ENCODE measurements around the gene CES4A. TPM values are rescaled to one million over a fixed set of nuclear protein-coding genes. Genes with fewer than 3 reads are reported as not detected.
"Not testable (repeated sequence)": the region's sequence is repeated elsewhere in the genome, so short reads cannot be mapped to it uniquely, and the experiment has no call there.

CES4A gene
- total RNA-seq, 2 donors from 2014 or later = 18.3 to 43.5 TPM

DNA sequence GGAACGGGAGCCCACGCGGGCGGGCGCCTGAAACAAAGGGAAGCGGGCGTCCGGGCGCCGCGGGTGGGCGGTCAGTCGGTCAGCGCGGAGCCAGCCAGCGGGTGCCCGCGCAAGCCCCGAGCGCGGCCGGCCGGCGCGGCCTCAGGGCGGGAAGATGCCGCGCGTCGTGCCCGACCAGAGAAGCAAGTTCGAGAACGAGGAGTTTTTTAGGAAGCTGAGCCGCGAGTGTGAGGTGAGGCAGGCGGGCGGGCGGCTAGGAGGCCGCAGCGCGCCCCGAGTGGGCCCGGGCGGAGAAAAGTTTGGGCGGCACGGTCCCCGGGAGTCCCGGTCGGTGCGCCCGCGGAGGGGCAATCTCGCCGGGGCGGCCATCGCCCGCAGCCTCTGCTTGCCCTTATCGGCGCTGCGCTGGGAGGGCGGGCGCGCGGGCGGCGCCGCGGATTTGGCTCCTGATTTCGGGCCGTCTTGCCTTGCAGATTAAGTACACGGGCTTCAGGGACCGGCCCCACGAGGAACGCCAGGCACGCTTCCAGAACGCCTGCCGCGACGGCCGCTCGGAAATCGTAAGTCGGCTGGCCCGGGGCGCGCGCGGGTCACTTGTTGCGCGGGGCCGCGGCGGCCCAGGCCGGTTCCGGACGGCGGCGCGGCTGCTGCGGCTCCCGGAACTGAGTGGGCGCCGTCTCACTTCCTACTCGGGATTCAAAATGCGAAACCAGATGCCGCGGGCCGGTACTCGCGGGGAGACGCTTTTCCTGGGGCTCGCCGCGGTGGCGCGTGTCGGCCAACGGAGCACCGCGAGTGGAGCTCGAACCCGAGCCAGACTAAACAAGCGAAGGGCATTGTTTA lies 41.1 kb downstream of the CES4A start:
- peaks cover 20% of the 10 kb centered on the region for H3K4me1 Mint-ChIP-seq
- H3K27me3 Mint-ChIP-seq = no peaks in the 10 kb centered on the region

GRCh38 chr16:67030221-67030962 lies 42.0 kb downstream of the CES4A start:
- peak overlapping the region; percentile 73 for H3K27ac Mint-ChIP-seq
- ATAC-seq (replicated peaks) = no peak
- H3K36me3 Mint-ChIP-seq (ENCODE audit: low read depth) = peaks cover 57% of the 10 kb centered on the region
- peaks cover 27% of the 10 kb centered on the region for H3K4me1 Mint-ChIP-seq
- H3K27me3 Mint-ChIP-seq = no peaks in the 10 kb centered on the region
- no peaks in the 10 kb centered on the region for H3K9me3 Mint-ChIP-seq
- H3K4me3 Mint-ChIP-seq = peak overlapping the region; percentile 88

More for the DNA sequence above, 41.1 kb downstream of the CES4A start:
- Mint-ChIP-seq H3K36me3 (ENCODE audit: low read depth) (peaks cover 48% of the 10 kb centered on the region), H3K27ac (peak overlapping the region; percentile 73), H3K9me3 (no peaks in the 10 kb centered on the region), H3K4me3 (peak overlapping the region; percentile 88)
- peak; percentile 37 for ATAC-seq (replicated peaks)

DNA sequence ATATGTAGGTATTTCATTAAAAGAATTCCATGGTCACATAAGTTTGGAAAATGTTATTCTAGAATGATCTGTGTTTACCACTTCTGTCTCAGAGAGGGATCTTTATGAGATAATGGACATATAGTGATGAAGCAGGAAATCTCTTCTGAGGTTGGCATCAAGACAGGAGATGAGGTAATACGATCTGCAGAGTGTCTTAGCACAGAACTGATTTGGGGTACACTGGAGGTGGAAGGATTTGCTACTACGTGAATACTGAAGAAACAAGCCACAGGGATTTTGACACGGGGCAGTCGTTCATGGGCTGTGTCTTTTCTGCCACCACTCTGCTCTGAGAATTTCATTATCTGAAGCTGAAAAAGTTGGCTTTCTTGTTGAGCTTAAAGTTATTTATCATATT lies 46.1 kb downstream of the CES4A start:
- no peaks in the 10 kb centered on the region for H3K9me3 Mint-ChIP-seq
- peak overlapping the region; percentile 39 for H3K27ac Mint-ChIP-seq
- no peaks in the 10 kb centered on the region for H3K27me3 Mint-ChIP-seq
- H3K4me3 Mint-ChIP-seq = peak overlapping the region; percentile 88
- no peak for ATAC-seq (replicated peaks)
- peaks cover 98% of the 10 kb centered on the region for H3K36me3 Mint-ChIP-seq (ENCODE audit: low read depth)
- peaks cover 38% of the 10 kb centered on the region for H3K4me1 Mint-ChIP-seq

DNA sequence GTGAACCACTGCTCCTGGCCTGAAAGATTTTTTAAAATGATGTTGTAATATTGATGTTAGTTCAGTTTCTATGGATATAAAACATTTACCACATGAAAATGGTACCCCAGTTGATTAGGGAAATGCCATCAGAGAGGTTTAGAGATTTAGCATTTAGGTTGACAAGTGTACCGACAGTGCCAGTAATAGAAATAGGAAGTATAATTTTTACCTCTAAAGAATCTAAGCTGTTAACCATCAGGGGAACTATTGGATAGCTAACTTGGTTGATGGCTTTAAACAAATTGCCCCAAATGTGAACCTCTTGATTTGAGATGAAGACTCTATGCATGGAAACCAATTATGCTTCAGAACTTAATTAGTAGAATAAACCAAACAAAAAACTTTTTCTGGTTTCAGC lies 47.0 kb downstream of the CES4A start:
- Mint-ChIP-seq H3K4me3 (peak overlapping the region; percentile 88), H3K27ac (peak overlapping the region; percentile 48), H3K27me3 (no peaks in the 10 kb centered on the region), H3K4me1 (peaks cover 40% of the 10 kb centered on the region), H3K36me3 (ENCODE audit: low read depth) (peaks cover 100% of the 10 kb centered on the region), H3K9me3 (no peaks in the 10 kb centered on the region)
- ATAC-seq (replicated peaks) = no peak

DNA sequence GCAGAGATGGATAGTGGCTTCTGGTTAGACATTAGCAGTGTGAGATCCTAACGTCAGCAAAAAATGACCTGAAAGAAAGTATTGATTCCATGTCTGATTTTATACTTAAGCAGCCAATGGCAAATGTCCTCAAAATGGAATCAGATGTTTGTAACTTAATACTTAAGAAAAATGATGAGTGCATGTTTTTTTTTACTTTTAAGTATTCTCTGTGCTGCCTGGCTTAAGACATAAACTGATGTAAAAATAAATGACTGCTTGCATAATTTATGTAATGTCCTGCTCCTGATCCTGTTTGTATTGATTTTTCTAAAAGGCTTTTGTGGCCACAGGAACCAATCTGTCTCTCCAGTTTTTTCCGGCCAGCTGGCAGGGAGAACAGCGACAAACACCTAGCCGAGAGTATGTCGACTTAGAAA lies 47.9 kb downstream of the CES4A start:
- peaks cover 100% of the 10 kb centered on the region for H3K36me3 Mint-ChIP-seq (ENCODE audit: low read depth)

DNA sequence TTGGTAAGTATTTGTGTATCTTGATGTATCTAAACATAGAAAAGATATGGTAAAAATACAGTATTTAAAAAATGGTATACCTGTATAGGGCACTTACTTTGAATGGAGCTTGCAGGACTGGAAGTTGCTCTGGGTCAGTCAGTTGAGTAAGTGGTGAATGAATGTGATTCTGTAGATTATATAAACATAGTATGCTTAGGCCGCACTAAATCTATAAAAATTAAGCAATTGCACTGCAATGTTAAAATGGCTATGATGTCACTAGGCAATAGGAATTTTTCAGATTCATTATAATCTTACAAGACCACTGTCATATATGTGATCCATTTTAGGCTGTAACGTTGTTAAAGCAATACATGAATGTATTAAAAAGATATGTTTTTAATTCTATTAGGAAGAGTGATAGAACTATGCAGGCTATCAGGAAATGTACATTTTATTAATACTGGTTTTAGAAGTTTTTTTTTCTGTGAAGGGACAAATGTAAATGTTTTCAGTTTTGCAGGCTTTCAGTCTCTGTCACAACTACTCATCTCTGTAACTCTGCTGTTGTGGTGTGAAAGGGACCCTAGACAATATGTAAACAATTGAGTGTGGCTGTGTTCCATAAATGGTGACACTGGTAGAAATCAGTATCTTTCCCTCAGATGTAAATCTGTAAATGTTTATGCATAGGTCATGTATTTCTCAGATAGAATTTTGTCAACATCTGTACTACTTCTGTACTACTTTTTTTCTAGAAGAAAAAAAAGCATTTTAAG lies 51.1 kb downstream of the CES4A start:
- Mint-ChIP-seq H3K9me3 (no peaks in the 10 kb centered on the region), H3K4me1 (peaks cover 41% of the 10 kb centered on the region), H3K36me3 (ENCODE audit: low read depth) (peaks cover 85% of the 10 kb centered on the region), H3K27me3 (no peaks in the 10 kb centered on the region), H3K27ac (peak overlapping the region; percentile 78), H3K4me3 (no peak overlapping the region)
- ATAC-seq (replicated peaks) = peak; percentile 81

More for the DNA sequence above, 47.9 kb downstream of the CES4A start:
- H3K27me3 Mint-ChIP-seq = no peaks in the 10 kb centered on the region
- H3K4me3 Mint-ChIP-seq = no peak overlapping the region
- no peaks in the 10 kb centered on the region for H3K9me3 Mint-ChIP-seq
- ATAC-seq (replicated peaks) = no peak
- H3K4me1 Mint-ChIP-seq = peaks cover 43% of the 10 kb centered on the region
- no peak overlapping the region for H3K27ac Mint-ChIP-seq

DNA sequence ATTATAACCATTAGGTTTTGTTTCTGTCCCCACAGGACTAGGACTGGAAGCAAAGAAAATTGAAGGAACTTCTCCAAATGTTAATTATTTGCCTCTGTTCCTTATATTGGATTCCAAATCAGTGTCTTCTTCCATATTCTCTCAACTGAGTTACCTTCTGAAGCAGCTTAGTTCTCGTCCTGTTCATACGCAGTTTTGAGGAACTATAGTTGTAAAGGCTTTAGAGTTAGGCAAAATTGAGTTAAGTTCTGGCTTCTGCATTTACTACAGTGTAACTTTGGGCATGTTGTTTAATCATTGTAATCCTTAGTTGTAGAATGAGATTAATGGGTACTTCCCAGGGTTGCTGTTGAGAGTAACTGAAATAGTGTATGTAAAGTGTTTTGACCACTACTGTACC lies 51.8 kb downstream of the CES4A start:
- Mint-ChIP-seq H3K9me3 (no peaks in the 10 kb centered on the region), H3K27me3 (no peaks in the 10 kb centered on the region), H3K4me3 (no peak overlapping the region), H3K4me1 (peaks cover 36% of the 10 kb centered on the region), H3K27ac (peak overlapping the region; percentile 78), H3K36me3 (ENCODE audit: low read depth) (peaks cover 78% of the 10 kb centered on the region)
- peak; percentile 36 for ATAC-seq (replicated peaks)

DNA sequence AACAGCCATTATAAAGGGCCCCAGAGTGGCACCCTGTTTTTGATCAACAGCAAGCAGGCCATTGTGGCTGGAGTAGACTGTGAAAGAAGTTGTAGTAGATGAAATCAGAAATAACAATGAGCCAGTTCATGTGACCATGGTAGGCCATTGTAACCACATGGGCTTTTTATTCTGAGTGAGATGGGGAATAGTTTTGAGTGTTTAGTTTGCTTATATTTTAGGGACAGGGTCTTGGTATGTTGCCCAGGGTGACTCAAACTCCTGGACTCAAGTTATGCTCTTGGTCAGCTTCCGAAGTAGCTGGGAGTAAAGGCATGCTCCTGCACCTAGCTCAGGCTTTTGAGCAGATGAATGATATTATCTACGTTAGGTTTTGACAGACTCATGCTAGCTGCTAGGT lies 52.5 kb downstream of the CES4A start:
- Mint-ChIP-seq H3K36me3 (ENCODE audit: low read depth) (peaks cover 77% of the 10 kb centered on the region), H3K27me3 (no peaks in the 10 kb centered on the region), H3K4me1 (peaks cover 32% of the 10 kb centered on the region), H3K4me3 (no peak overlapping the region), H3K9me3 (no peaks in the 10 kb centered on the region), H3K27ac (peak overlapping the region; percentile 78)
- peak; percentile 23 for ATAC-seq (replicated peaks)

DNA sequence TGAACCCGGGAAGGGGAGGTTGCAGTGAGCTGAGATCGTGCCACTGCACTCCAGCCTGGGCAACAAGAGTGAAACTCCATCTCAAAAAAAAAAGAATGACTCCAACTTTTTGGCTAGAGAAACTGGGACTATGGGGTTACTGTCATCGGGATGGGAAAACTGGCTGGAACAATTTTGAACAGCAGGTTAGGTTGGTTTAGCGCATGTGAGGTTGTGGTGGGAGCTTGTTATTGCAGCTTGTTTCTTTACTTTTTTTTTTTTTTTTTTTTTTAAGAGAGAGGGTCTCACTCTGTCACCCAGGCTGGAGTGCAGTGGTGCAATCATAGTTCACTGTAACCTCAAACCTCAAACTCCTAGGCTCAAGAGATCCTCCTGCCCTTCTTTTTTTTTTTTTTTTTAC lies 53.1 kb downstream of the CES4A start:
- H3K4me1 Mint-ChIP-seq = peaks cover 33% of the 10 kb centered on the region
- not testable (repeated sequence) for H3K27me3 Mint-ChIP-seq; H3K4me3 Mint-ChIP-seq; H3K9me3 Mint-ChIP-seq; ATAC-seq (replicated peaks)
- H3K27ac Mint-ChIP-seq = peak overlapping the region; percentile 78
- peaks cover 77% of the 10 kb centered on the region for H3K36me3 Mint-ChIP-seq (ENCODE audit: low read depth)

GRCh38 chr16:67043420-67043819 lies 55.0 kb downstream of the CES4A start:
- H3K9me3 Mint-ChIP-seq = no peaks in the 10 kb centered on the region
- H3K27ac Mint-ChIP-seq = peak overlapping the region; percentile 59
- H3K4me3 Mint-ChIP-seq = no peak overlapping the region
- ATAC-seq (replicated peaks) = peak; percentile 47
- peaks cover 76% of the 10 kb centered on the region for H3K36me3 Mint-ChIP-seq (ENCODE audit: low read depth)
- no peaks in the 10 kb centered on the region for H3K27me3 Mint-ChIP-seq
- H3K4me1 Mint-ChIP-seq = peaks cover 33% of the 10 kb centered on the region

GRCh38 chr16:67050796-67051195 lies 62.4 kb downstream of the CES4A start:
- no peak for ATAC-seq (replicated peaks)
- Mint-ChIP-seq H3K9me3 (no peaks in the 10 kb centered on the region), H3K27me3 (no peaks in the 10 kb centered on the region), H3K36me3 (ENCODE audit: low read depth) (peaks cover 56% of the 10 kb centered on the region), H3K4me3 (no peak overlapping the region), H3K4me1 (peaks cover 25% of the 10 kb centered on the region), H3K27ac (no peak overlapping the region)

DNA sequence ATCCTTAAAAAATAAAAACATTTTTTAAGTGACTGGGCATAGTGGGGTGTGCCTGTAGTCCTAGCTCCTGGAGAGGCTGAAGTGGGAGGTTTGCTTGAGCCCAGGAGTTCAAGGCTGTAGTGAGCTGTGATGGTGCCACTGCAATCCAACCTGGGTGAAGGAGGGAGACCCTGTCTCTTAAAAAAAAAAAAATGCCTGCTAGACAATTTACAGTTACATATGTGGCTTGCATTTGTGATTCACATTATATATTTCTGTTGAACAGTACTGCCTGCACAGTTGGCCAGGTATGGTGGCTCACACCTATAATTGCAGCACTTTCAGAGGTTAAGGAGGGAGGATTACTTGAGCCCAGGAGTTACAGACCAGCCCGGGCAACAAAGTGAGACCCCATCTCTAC lies 64.0 kb downstream of the CES4A start:
- H3K27me3 Mint-ChIP-seq = no peaks in the 10 kb centered on the region
- ATAC-seq (replicated peaks) = no peak
- peaks cover 26% of the 10 kb centered on the region for H3K4me1 Mint-ChIP-seq
- H3K9me3 Mint-ChIP-seq = no peaks in the 10 kb centered on the region
- peak overlapping the region; percentile 76 for H3K4me3 Mint-ChIP-seq
- H3K27ac Mint-ChIP-seq = peak overlapping the region; percentile 91
- peaks cover 51% of the 10 kb centered on the region for H3K36me3 Mint-ChIP-seq (ENCODE audit: low read depth)

- Mint-ChIP-seq H3K27ac (peak overlapping the region; percentile 91), H3K4me1 (peaks cover 26% of the 10 kb centered on the region), H3K9me3 (no peaks in the 10 kb centered on the region), H3K36me3 (ENCODE audit: low read depth) (peaks cover 55% of the 10 kb centered on the region), H3K27me3 (no peaks in the 10 kb centered on the region), H3K4me3 (peak overlapping the region; percentile 76)
- ATAC-seq (replicated peaks) = peak; percentile 34
These were observed 65.5 kb downstream of the CES4A start for GRCh38 chr16:67053767-67054334.

DNA sequence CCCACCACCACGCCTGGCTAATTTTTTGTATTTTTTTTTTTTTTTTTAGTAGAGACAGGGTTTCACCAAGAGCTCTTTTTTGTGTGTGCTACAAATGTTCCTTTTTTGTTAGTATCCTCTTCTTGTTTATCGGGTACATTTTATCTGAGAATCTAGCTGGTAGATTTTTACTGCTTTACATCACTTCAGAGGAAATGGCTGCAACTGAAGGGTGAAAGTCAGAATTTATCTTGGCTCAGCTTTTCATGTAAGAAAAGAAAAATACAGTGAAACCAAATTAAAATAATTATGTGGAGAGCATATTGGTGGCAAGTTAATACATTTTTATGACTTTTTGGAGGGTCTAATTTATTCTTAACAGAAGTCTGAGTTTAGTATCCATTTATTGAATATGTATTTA lies 66.5 kb downstream of the CES4A start:
- H3K27me3 Mint-ChIP-seq = no peaks in the 10 kb centered on the region
- H3K9me3 Mint-ChIP-seq = no peaks in the 10 kb centered on the region
- peak overlapping the region; percentile 76 for H3K4me3 Mint-ChIP-seq
- peaks cover 65% of the 10 kb centered on the region for H3K36me3 Mint-ChIP-seq (ENCODE audit: low read depth)
- no peak for ATAC-seq (replicated peaks)
- peaks cover 26% of the 10 kb centered on the region for H3K4me1 Mint-ChIP-seq
- H3K27ac Mint-ChIP-seq = peak overlapping the region; percentile 91
